ENCODE results near the gene BBX. TPM values are rescaled to one million over a fixed set of nuclear protein-coding genes. Genes with fewer than 3 reads are reported as not detected.

Gene BBX
- total and polyA plus RNA-seq, 2 of the 13 experiments (the other 11 are each of a cell fraction or from before 2014, with no cell fraction given), result 13.7 to 23.2 TPM

DNA sequence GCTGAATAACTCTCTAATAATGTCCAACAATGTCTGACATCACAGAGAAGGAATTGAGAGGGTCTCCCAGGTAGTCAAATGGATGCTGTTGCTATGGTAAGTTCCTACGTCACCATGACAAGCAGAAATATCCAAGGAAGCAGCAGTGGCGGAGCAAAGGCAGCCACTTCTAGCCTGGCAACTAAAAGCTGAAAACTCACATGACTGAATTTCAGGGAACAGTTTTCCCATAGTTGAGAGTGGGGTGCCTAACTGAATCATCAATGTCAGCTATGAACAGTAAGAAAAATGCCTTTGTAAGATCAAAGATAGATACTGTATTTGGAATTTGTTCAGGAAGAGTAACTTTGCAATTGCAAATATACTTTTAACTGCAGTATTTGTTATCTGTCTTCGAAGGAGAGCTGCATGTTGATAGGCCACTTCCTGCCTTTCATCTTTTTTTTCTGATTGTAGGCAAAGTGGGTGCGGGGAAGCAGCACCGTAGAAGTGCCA is 161.7 kb downstream of the BBX start (continued):
- TF ChIP-seq, protein P1, sequence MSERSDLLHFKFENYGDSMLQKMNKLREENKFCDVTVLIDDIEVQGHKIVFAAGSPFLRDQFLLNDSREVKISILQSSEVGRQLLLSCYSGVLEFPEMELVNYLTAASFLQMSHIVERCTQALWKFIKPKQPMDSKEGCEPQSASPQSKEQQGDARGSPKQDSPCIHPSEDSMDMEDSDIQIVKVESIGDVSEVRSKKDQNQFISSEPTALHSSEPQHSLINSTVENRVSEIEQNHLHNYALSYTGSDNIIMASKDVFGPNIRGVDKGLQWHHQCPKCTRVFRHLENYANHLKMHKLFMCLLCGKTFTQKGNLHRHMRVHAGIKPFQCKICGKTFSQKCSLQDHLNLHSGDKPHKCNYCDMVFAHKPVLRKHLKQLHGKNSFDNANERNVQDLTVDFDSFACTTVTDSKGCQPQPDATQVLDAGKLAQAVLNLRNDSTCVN (CRISPR knock-in tag; IDR thresholded peaks at IDR 0.05; ENCODE audit: borderline replicate concordance), result no peak
- TF ChIP-seq FOSL2 (CRISPR knock-in tag; IDR thresholded peaks at IDR 0.05) (peak; percentile 78), ZNF652 (CRISPR knock-in tag; IDR thresholded peaks at IDR 0.05; ENCODE audit: borderline replicate concordance, low read depth) (peak; percentile 61), GATAD1 (CRISPR knock-in tag; IDR thresholded peaks at IDR 0.05) (no peak), RAD51 (IDR thresholded peaks at IDR 0.05; ENCODE audit: borderline replicate concordance) (no peak), ZNF296 (CRISPR knock-in tag; conservative IDR thresholded peaks at IDR 0.05) (no peak), ATF7-NPFF (CRISPR knock-in tag; IDR thresholded peaks at IDR 0.05; ENCODE audit: low read depth) (no peak), FOXK1 (CRISPR knock-in tag; IDR thresholded peaks at IDR 0.05; ENCODE audit: borderline replicate concordance, low read depth) (peak; percentile 38; the same call in 1 of the 2 replicates), SOX5 (CRISPR knock-in tag; IDR thresholded peaks at IDR 0.05; ENCODE audit: borderline replicate concordance) (peak; percentile 89), ZNF766 (CRISPR knock-in tag; IDR thresholded peaks at IDR 0.05; ENCODE audit: borderline replicate concordance) (no peak), CEBPB (IDR thresholded peaks at IDR 0.05; ENCODE audit: borderline replicate concordance, low read depth, low read length) (no peak), ZBTB21 (CRISPR knock-in tag; IDR thresholded peaks at IDR 0.05) (peak; percentile 80), PHF8 (CRISPR knock-in tag; IDR thresholded peaks at IDR 0.05) (no peak), IRF2 (CRISPR knock-in tag; IDR thresholded peaks at IDR 0.05) (peak; percentile 56; the same call in 1 of the 2 replicates), JUNB (CRISPR knock-in tag; IDR thresholded peaks at IDR 0.05; ENCODE audit: borderline replicate concordance) (no peak), ZNF709 (CRISPR knock-in tag; IDR thresholded peaks at IDR 0.05) (no peak)
- TF ChIP-seq, protein P2, sequence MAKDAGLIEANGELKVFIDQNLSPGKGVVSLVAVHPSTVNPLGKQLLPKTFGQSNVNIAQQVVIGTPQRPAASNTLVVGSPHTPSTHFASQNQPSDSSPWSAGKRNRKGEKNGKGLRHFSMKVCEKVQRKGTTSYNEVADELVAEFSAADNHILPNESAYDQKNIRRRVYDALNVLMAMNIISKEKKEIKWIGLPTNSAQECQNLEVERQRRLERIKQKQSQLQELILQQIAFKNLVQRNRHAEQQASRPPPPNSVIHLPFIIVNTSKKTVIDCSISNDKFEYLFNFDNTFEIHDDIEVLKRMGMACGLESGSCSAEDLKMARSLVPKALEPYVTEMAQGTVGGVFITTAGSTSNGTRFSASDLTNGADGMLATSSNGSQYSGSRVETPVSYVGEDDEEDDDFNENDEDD (CRISPR knock-in tag; IDR thresholded peaks at IDR 0.05; ENCODE audit: borderline replicate concordance), result no peak
- TF ChIP-seq, protein P3, sequence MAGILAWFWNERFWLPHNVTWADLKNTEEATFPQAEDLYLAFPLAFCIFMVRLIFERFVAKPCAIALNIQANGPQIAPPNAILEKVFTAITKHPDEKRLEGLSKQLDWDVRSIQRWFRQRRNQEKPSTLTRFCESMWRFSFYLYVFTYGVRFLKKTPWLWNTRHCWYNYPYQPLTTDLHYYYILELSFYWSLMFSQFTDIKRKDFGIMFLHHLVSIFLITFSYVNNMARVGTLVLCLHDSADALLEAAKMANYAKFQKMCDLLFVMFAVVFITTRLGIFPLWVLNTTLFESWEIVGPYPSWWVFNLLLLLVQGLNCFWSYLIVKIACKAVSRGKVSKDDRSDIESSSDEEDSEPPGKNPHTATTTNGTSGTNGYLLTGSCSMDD (CRISPR knock-in tag; IDR thresholded peaks at IDR 0.05), result no peak
- TF ChIP-seq, protein P4, sequence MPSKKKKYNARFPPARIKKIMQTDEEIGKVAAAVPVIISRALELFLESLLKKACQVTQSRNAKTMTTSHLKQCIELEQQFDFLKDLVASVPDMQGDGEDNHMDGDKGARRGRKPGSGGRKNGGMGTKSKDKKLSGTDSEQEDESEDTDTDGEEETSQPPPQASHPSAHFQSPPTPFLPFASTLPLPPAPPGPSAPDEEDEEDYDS (CRISPR knock-in tag; IDR thresholded peaks at IDR 0.05), result peak; percentile 31; the same call in 1 of the 2 replicates
- TF ChIP-seq, protein P5, sequence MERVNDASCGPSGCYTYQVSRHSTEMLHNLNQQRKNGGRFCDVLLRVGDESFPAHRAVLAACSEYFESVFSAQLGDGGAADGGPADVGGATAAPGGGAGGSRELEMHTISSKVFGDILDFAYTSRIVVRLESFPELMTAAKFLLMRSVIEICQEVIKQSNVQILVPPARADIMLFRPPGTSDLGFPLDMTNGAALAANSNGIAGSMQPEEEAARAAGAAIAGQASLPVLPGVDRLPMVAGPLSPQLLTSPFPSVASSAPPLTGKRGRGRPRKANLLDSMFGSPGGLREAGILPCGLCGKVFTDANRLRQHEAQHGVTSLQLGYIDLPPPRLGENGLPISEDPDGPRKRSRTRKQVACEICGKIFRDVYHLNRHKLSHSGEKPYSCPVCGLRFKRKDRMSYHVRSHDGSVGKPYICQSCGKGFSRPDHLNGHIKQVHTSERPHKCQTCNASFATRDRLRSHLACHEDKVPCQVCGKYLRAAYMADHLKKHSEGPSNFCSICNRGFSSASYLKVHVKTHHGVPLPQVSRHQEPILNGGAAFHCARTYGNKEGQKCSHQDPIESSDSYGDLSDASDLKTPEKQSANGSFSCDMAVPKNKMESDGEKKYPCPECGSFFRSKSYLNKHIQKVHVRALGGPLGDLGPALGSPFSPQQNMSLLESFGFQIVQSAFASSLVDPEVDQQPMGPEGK (CRISPR knock-in tag; IDR thresholded peaks at IDR 0.05), result 0 out of 2 replicates have a peak, but pooled peaks have one; percentile 13
- TF ChIP-seq, protein P6, sequence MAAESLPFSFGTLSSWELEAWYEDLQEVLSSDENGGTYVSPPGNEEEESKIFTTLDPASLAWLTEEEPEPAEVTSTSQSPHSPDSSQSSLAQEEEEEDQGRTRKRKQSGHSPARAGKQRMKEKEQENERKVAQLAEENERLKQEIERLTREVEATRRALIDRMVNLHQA (CRISPR knock-in tag; IDR thresholded peaks at IDR 0.05), result no peak
- TF ChIP-seq, protein P7, sequence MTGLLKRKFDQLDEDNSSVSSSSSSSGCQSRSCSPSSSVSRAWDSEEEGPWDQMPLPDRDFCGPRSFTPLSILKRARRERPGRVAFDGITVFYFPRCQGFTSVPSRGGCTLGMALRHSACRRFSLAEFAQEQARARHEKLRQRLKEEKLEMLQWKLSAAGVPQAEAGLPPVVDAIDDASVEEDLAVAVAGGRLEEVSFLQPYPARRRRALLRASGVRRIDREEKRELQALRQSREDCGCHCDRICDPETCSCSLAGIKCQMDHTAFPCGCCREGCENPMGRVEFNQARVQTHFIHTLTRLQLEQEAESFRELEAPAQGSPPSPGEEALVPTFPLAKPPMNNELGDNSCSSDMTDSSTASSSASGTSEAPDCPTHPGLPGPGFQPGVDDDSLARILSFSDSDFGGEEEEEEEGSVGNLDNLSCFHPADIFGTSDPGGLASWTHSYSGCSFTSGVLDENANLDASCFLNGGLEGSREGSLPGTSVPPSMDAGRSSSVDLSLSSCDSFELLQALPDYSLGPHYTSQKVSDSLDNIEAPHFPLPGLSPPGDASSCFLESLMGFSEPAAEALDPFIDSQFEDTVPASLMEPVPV (CRISPR knock-in tag; IDR thresholded peaks at IDR 0.05), result no peak
